Lung (tissue), 12 donors: ENCODE measurements around the gene IL16. TPM values are rescaled to one million over a fixed set of nuclear protein-coding genes. Genes with fewer than 3 reads are reported as not detected.

Source experiments
- ATAC-seq: fragments of 200-7000 bp; cut with Tn5 transposase; one replicate; pipeline ENCODE4 v1.9.1; 2020; ENCODE audit warnings: moderate number of reproducible peaks; ENCODE audit not compliant: insufficient read depth, low FRiP score
- DNase-seq, 3 donors: peaks; one replicate each; pipeline ENCODE4 v3.0.0-alpha.2; 2013 to 2017
- H3K27ac ChIP-seq, 2 donors: one replicate each; pipeline ENCODE4 v1.5.1; 2013; ENCODE audit warnings: mild to moderate bottlenecking in 2 of 2, moderate library complexity in 2 of 2, control low read depth in 1 of 2, inconsistent platforms in 1 of 2, low read depth in 1 of 2, low read length in 1 of 2
- H3K27me3 ChIP-seq, 3 donors: one replicate each; pipeline ENCODE4 v1.5.1; 2013; ENCODE audit warnings: low read length in 2 of 3; ENCODE audit not compliant: control insufficient read depth in 3 of 3, insufficient read depth in 3 of 3
- H3K36me3 ChIP-seq, 4 donors: one replicate each; pipeline ENCODE4 v1.5.1; 2013; ENCODE audit warnings: low read length in 4 of 4, mild to moderate bottlenecking in 1 of 4, moderate library complexity in 1 of 4; ENCODE audit not compliant: control insufficient read depth in 4 of 4, insufficient read depth in 4 of 4
- H3K4me1 ChIP-seq, 5 donors: one replicate each; pipeline ENCODE4 v1.5.1; 2013; ENCODE audit warnings: low read length in 5 of 5, mild to moderate bottlenecking in 2 of 5, moderate library complexity in 1 of 5; ENCODE audit not compliant: control insufficient read depth in 5 of 5, insufficient read depth in 5 of 5
- H3K4me3 ChIP-seq: one replicate; pipeline ENCODE4 v1.5.1; 2013; ENCODE audit warnings: mild to moderate bottlenecking, control low read depth, moderate library complexity
- H3K9ac ChIP-seq, 2 donors: one replicate each; pipeline ENCODE4 v1.5.1; 2013; ENCODE audit warnings: low read length in 2 of 2, control low read depth in 1 of 2; ENCODE audit not compliant: insufficient read depth in 1 of 2
- H3K9me3 ChIP-seq, 4 donors: one replicate each; pipeline ENCODE4 v1.5.1; 2013; ENCODE audit warnings: low read length in 3 of 4, mild to moderate bottlenecking in 1 of 4, moderate library complexity in 1 of 4; ENCODE audit not compliant: control insufficient read depth in 4 of 4, insufficient read depth in 3 of 4
- WGBS, 2 donors: extraction: QIAGEN DNeasy Blood & Tissue Kit; methylation state at CpG; one replicate each; pipeline ENCODE4 v1.1.7; 2013; 5-methylcytosine and 5-hydroxymethylcytosine counted together
- polyA plus RNA-seq, 2 donors: library from polyadenylated mRNA; stranded (reverse); fragments of 200-250 nt; gene quantifications; one replicate each; pipeline ENCODE4 v1.2.1, GENCODE V29; 2013
- total RNA-seq, 2 donors: library from RNA; depleted of rRNA in 1 of 2; stranded (reverse); fragments of >200 nt in 1 of 2; gene quantifications; one replicate each; pipeline ENCODE4 v1.2.1, GENCODE V29; 2014 to 2021
- TF ChIP-seq, protein P1 (sequence below): IDR thresholded peaks from 2 replicates; pipeline ENCODE4 v1.5.1; 2012; ENCODE audit warnings: mild to moderate bottlenecking; ENCODE audit errors: control extremely low read depth, extremely low read depth
- donor health status: control.
- donor health status: control.
- donor health status: Bipolar disorder and iron deficiency.
- donor health status: healthy.
- donor health status: DM: yes; HTN: yes; CAD: no.

IL16 gene
- total and polyA plus RNA-seq, 4 donors: 18.8 to 45.4 (median 24.4) TPM

DNA sequence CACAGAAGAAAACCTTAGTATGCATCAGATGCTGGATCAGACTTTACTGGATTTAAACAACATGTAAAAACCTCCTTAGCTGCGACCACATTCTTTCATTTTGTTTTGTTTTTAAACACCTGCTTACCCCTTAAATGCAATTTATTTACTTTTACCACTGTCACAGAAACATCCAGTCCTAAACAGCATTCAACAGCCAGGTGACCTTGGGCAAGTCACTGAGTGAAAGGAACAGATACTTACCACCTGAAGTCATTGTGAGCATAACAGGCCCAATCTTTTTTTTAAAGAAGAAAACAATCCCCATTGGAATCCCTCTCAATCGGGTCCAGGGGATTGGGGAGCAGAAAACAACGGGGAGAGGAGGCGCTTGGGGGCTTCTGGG lies 126.9 kb downstream of the IL16 start:
- DNase-seq (peak in 1 of 3 donors; percentile 19), ATAC-seq (no peak)
- Histone ChIP-seq H3K4me3 (peak overlapping the region; percentile 93), H3K27ac (peak overlapping the region; percentile 65 to 79), H3K36me3 (peaks cover 0 to 8% (median 3%) of the 10 kb centered on the region in 4 donors), H3K27me3 (no peaks in the 10 kb centered on the region), H3K9ac (peak overlapping the region; percentile 75 to 86), H3K4me1 (peaks cover 0 to 9% (median 0%) of the 10 kb centered on the region in 5 donors), H3K9me3 (no peaks in the 10 kb centered on the region)
- WGBS, 2 donors: 15 to 16% methylated on average over 4 of the region's 4 CpGs
- TF ChIP-seq, protein P1, sequence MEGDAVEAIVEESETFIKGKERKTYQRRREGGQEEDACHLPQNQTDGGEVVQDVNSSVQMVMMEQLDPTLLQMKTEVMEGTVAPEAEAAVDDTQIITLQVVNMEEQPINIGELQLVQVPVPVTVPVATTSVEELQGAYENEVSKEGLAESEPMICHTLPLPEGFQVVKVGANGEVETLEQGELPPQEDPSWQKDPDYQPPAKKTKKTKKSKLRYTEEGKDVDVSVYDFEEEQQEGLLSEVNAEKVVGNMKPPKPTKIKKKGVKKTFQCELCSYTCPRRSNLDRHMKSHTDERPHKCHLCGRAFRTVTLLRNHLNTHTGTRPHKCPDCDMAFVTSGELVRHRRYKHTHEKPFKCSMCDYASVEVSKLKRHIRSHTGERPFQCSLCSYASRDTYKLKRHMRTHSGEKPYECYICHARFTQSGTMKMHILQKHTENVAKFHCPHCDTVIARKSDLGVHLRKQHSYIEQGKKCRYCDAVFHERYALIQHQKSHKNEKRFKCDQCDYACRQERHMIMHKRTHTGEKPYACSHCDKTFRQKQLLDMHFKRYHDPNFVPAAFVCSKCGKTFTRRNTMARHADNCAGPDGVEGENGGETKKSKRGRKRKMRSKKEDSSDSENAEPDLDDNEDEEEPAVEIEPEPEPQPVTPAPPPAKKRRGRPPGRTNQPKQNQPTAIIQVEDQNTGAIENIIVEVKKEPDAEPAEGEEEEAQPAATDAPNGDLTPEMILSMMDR: no peak

DNA sequence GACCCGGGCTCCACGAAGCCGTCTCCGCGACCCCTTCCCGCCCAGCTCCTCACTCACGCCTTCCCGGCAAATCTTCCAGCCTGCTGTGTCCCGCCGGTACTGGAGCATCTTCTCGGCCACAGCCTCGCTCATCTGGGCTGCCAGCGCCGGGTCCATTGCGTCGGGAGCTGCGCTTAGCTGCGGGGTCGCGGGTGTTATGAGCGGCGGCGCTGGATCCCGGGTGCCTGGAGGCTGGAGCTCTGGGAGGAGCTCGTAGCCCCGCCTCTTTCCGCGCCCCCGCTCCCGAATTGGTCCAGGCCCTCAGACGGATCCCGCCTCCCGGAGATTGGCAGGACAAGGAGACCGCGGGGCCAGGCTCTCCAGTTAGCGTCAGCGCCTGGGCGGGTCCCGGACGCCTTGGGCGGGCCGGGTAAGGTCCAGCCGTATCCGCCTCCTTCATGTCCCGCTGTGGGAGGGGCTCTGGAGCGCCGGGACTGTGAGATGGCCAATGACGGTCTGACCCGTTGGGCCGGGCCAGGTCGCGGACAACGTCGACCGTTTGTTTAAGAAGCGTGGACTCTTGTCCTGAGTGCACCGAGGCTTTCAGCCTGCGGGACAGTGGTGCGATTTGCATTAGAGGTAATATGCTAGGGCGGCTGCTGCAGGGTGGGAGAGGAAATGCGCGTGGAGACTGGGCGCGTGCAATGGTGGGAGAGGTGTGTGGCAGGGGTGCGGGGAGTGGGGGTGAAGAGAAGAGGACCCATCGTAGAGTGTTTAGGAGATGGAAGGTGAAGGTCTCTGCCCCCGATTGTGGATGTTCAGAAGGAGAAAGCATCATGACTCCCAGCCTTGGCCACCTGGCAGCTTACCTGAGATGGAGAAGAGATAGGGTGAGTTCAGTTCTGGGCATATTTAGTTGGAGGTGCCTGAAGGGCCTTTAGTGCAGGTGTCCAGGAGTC lies 127.5 kb downstream of the IL16 start, which contains the start of gene STARD5:
Gene STARD5, minus strand, starts transcription at position 198 of the 938 bp plus-strand sequence. Its CDS starts 42 bp downstream, at position 156.
- WGBS, 2 donors: 1% methylated on average over 67 of the region's 67 CpGs
- Histone ChIP-seq H3K27me3 (no peaks in the 10 kb centered on the region), H3K36me3 (peaks cover 0 to 7% (median 2%) of the 10 kb centered on the region in 4 donors), H3K4me3 (peak within 1 kb of the TSS; percentile 93), H3K9me3 (no peaks in the 10 kb centered on the region), H3K9ac (peak within 1 kb of the TSS; percentile 75 to 86), H3K4me1 (peaks cover 0 to 9% (median 0%) of the 10 kb centered on the region in 5 donors), H3K27ac (peak within 1 kb of the TSS; percentile 65 to 79)
- ATAC-seq (peak; percentile 100), DNase-seq (peak; percentile 98 to 99 (median 99))
- TF ChIP-seq, protein P1: no peak

DNA sequence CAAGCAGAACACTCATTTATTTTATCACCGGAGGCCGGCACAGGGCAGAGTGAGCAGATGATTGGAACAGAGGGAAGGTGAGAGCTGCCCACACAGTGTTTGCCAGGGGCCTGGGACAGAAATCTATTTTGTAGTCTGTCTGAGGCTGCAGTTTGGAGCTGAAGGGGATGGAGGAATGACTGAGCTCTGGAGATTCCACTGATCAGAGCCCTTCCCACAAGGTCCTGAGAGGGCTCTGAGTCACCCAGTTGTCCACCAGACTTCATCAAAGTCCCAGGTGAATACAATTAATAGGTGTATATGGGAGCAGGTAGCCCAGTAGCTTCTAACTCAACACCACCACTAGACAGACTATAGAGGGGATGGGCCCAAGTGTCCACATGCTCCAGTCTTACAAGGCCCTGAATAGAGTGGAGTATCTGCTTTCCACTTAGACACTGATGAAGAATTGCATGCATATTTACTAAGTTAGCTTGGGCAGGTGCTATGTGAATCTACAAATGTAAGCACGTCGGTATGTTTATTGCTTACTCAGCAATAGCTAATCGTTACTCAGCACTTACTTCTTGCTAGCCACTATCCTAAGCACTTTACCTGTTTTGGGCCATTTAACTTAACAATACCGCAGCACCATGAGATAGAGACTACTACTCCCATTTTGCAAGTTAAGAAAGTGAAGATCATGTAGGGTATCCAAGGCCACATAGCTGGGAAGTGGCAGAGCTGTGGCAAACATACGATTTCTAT lies 130.0 kb downstream of the IL16 start:
- Histone ChIP-seq H3K9me3 (no peaks in the 10 kb centered on the region), H3K4me3 (no peak overlapping the region), H3K27ac (no peak overlapping the region), H3K4me1 (peaks cover 0 to 9% (median 3%) of the 10 kb centered on the region in 5 donors), H3K9ac (no peak overlapping the region), H3K36me3 (no peaks in the 10 kb centered on the region), H3K27me3 (no peaks in the 10 kb centered on the region)
- TF ChIP-seq, protein P1: no peak
- ATAC-seq (no peak), DNase-seq (no peak)
- 87 to 89% methylated on average over 7 of the region's 7 CpGs for WGBS, 2 donors
